CD8-positive, alpha-beta memory T cell (primary cell): ENCODE results near the gene HOXB5. TPM values are rescaled to one million over a fixed set of nuclear protein-coding genes. Genes with fewer than 3 reads are reported as not detected.

Experiments used
- CTCF ChIA-PET: fragments of 350-600 bp; sonication (Branson Sonifier 250); formaldehyde crosslinking; loops from one replicate; lab custom pipeline; 2021; ENCODE audit warnings: antibody characterized with exemption; lab: Charles Lee
- POLR2A ChIA-PET: fragments of 350-600 bp; sonication (Branson Sonifier 250); formaldehyde crosslinking; loops from one replicate; lab custom pipeline; 2021; ENCODE audit warnings: antibody characterized with exemption; lab: Charles Lee
- DNase-seq, 5 donors: peaks; one replicate each; pipeline versions ENCODE4 v3.0.0 to v3.0.0-alpha.2; 2020 to 2022; ENCODE audit warnings: mixed read lengths in 1 of 5
- H3K27ac ChIP-seq: one replicate; pipeline ENCODE4 v1.7.0; 2013; ENCODE audit warnings: low read depth, mild to moderate bottlenecking, low read length, moderate library complexity
- H3K27me3 ChIP-seq: 2 replicates; pipeline ENCODE4 v1.7.0; 2013; ENCODE audit warnings: low read length, mild to moderate bottlenecking; ENCODE audit not compliant: insufficient read depth, poor library complexity, severe bottlenecking
- H3K36me3 ChIP-seq: 2 replicates; pipeline ENCODE4 v1.7.0; 2013; ENCODE audit warnings: mild to moderate bottlenecking, low read length, moderate library complexity; ENCODE audit not compliant: insufficient read depth
- H3K4me1 ChIP-seq: 2 replicates; pipeline ENCODE4 v1.7.0; 2013; ENCODE audit warnings: mild to moderate bottlenecking, low read length, moderate library complexity; ENCODE audit not compliant: insufficient read depth
- H3K4me3 ChIP-seq: 2 replicates; pipeline ENCODE4 v1.7.0; 2013; ENCODE audit warnings: mild to moderate bottlenecking, low read length
- H3K9me3 ChIP-seq: 2 replicates; pipeline ENCODE4 v1.7.0; 2013; ENCODE audit warnings: mild to moderate bottlenecking, low read length
- H3K27ac Mint-ChIP-seq, 8 donors: one replicate each; pipeline ENCODE4 v1.8.0; 2020 to 2021; ENCODE audit warnings: mixed read lengths in 8 of 8, mild to moderate bottlenecking in 6 of 8, inconsistent platforms in 3 of 8, moderate library complexity in 3 of 8
- H3K27me3 Mint-ChIP-seq, 2 donors: one replicate each; pipeline ENCODE4 v1.8.0; 2020 to 2021; ENCODE audit warnings: mixed read lengths in 2 of 2, mild to moderate bottlenecking in 1 of 2, moderate library complexity in 1 of 2
- H3K36me3 Mint-ChIP-seq, 3 donors: one replicate each; pipeline ENCODE4 v1.8.0; 2020 to 2021; ENCODE audit warnings: mixed read lengths in 3 of 3, inconsistent platforms in 1 of 3, mild to moderate bottlenecking in 1 of 3
- H3K4me1 Mint-ChIP-seq, 3 donors: one replicate each; pipeline ENCODE4 v1.8.0; 2020 to 2021; ENCODE audit warnings: mixed read lengths in 3 of 3, inconsistent platforms in 1 of 3, mild to moderate bottlenecking in 1 of 3
- H3K4me3 Mint-ChIP-seq, 7 donors: one replicate each; pipeline ENCODE4 v1.8.0; 2020 to 2021; ENCODE audit warnings: mixed read lengths in 7 of 7, mild to moderate bottlenecking in 6 of 7, moderate library complexity in 4 of 7, inconsistent platforms in 2 of 7
- H3K9me3 Mint-ChIP-seq, 5 donors: one replicate each; pipeline ENCODE4 v1.8.0; 2020 to 2022; ENCODE audit warnings: mixed read lengths in 5 of 5, mild to moderate bottlenecking in 3 of 5, moderate library complexity in 2 of 5, inconsistent platforms in 1 of 5
- polyA plus RNA-seq: library from polyadenylated mRNA; unstranded; fragments of 300-500 nt; fragmentation: Illumina TruSeq; gene quantifications from one replicate; pipeline ENCODE4 v1.2.3, GENCODE V29; 2021
- total RNA-seq, 2 experiments: library from RNA; stranded (reverse); gene quantifications; one replicate each; pipeline ENCODE4 v1.2.3, GENCODE V29; 2021

HOXB5 gene
- total and polyA plus RNA-seq, 3 experiments from 2014 or later: not detected

DNA sequence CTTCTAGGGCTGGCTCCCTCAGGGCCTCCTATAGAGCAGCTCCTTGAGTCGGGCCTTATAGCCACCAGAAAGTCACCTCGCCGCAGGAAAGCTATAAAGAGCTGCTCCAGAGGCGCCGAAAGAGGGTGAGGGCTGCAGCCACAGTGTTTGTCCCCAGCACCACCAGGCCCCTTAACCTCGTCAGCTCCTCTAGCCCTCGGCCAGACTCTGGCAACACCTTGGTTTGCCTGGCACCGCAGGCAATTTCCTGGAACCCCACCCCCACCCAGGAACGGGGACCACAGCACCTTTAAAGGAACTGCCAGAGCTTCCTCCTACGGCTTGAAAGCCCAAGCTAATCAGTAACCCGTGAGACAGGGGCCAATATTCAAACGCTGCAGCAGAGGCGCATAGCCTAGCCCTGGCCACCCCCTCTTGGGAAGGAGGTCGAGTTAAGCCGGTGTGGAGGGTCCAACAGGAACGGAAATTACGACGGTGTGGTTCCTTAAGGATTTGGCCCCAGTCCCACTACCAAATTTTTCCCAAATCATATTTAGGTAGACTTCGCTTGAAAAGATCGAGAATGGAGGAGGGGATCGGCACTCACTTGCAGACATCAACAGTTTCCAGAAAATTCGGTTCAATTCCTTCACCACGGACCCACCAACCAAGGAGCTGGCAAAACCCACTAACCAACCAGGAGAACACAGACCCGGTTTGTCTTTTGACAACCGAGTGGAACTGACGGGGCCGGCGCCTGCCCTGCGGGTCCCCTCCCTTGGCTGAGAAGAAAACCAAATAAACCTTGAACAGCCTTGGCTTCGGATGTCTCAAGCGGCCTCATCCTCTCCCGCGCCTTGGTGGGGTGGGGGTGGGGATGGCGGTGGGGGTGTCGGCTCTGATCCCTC is 8.2 kb upstream of the HOXB5 start:
- Histone ChIP-seq H3K27ac (no peak overlapping the region), H3K27me3 (peaks cover 75% of the 10 kb centered on the region), H3K4me1 (peaks cover 20% of the 10 kb centered on the region), H3K36me3 (no peaks in the 10 kb centered on the region), H3K9me3 (no peaks in the 10 kb centered on the region), H3K4me3 (no peak overlapping the region)
- H3K27ac Mint-ChIP-seq: peak overlapping the region in 2 of 8 donors; percentile 41 to 68
- no peaks in the 10 kb centered on the region for H3K36me3 Mint-ChIP-seq
- peak overlapping the region in 4 of 7 donors; percentile 10 to 61 (median 39) for H3K4me3 Mint-ChIP-seq
- peaks cover 94 to 95% of the 10 kb centered on the region in 2 donors for H3K27me3 Mint-ChIP-seq
- H3K9me3 Mint-ChIP-seq: no peaks in the 10 kb centered on the region
- peaks cover 31 to 56% (median 48%) of the 10 kb centered on the region in 3 donors for H3K4me1 Mint-ChIP-seq
- ChIA-PET POLR2A (interaction anchor here (0.6 to 1.0 kb wide), 2 partner anchors 11 to 526 kb away, joined by 3 read pairs; no protein-coding TSS in a partner anchor), CTCF (interaction anchor here (1.0 to 2.1 kb wide), 5 partner anchors 8 to 522 kb away, joined by 3 to 8 read pairs (median 4); no protein-coding TSS in a partner anchor)
- no peak for DNase-seq

DNA sequence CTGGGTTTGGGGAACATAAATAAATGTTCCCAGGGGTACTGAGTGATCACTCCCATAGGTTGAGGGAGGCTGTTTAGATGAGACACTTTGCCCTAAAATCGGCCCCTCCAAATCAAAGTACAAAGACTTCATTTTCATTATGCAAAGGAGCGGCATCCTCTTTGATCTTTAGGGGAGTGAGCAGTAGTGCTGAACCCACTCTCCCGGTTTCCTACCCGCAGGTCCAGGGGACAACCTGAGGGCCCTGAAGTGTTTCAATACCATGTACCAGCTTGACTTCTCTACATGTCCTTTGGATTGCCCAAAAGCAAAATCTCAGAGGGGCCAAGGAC is 7.6 kb upstream of the HOXB5 start:
- H3K4me3 ChIP-seq: no peak overlapping the region
- H3K27me3 ChIP-seq: peaks cover 81% of the 10 kb centered on the region
- no peak overlapping the region for H3K27ac ChIP-seq
- H3K9me3 Mint-ChIP-seq: no peaks in the 10 kb centered on the region
- H3K36me3 Mint-ChIP-seq: no peaks in the 10 kb centered on the region
- H3K4me3 Mint-ChIP-seq: peak overlapping the region in 1 of 7 donors; percentile 0
- no peak for DNase-seq
- POLR2A ChIA-PET: interaction anchor here (0.6 to 1.0 kb wide), 2 partner anchors 11 to 526 kb away, joined by 3 read pairs; no protein-coding TSS in a partner anchor
- H3K27ac Mint-ChIP-seq: peak overlapping the region in 1 of 8 donors; percentile 68
- H3K4me1 Mint-ChIP-seq: peaks cover 37 to 62% (median 54%) of the 10 kb centered on the region in 3 donors
- H3K9me3 ChIP-seq: no peaks in the 10 kb centered on the region
- CTCF ChIA-PET: interaction anchor here (1.1 to 2.1 kb wide), 4 partner anchors 9 to 266 kb away, joined by 3 to 8 read pairs (median 4); no protein-coding TSS in a partner anchor
- peaks cover 94 to 96% of the 10 kb centered on the region in 2 donors for H3K27me3 Mint-ChIP-seq
- no peaks in the 10 kb centered on the region for H3K36me3 ChIP-seq
- peaks cover 26% of the 10 kb centered on the region for H3K4me1 ChIP-seq

DNA sequence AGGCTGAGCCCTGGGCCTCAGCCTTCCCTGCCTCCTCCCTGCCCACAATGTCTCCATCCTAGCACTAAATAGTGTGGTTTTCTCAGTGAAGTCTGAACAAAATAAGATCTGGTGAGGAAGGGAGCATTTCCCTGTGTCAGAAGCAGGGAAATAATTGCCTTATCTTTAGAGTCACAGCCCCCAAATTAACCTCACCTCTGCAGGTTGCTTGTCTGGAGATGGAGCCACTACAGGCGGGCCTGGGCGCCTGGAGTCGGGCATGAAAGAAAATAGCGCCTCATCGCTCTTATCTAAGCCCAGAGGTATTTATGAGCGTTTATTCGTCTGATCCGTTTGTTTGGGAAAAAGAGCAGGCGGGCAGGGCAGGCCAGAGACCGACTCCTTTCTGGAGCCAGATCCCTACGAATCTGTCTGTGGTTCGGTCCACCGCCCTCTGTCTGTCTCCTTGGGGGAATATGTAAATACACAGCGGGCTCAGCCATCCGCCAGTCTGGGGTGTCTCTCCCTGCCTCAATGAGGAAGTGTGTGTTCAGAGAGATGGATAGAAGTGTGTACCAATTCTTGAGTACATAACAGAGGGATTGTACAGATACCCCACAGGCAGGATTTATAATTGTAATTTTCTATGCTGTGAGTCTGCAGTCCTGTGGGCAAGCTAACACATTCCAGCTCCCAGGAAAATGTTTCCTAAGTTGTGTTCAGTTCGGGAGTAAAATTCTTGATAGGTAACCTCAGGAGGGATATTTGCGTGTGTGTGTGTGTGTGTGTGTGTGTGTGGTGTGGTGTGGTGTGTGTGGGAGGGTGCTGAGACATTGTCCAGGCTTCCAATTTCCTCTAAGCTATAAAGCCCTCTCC is 6.9 kb upstream of the HOXB5 start:
- Mint-ChIP-seq H3K4me3 (peak overlapping the region in 1 of 7 donors; percentile 3), H3K4me1 (peaks cover 41 to 63% (median 56%) of the 10 kb centered on the region in 3 donors), H3K27me3 (peaks cover 93 to 98% of the 10 kb centered on the region in 2 donors), H3K27ac (peak overlapping the region in 1 of 8 donors; percentile 21), H3K36me3 (no peaks in the 10 kb centered on the region), H3K9me3 (no peaks in the 10 kb centered on the region)
- Histone ChIP-seq H3K4me3 (no peak overlapping the region), H3K27me3 (peaks cover 88% of the 10 kb centered on the region), H3K27ac (no peak overlapping the region), H3K36me3 (no peaks in the 10 kb centered on the region), H3K4me1 (peaks cover 29% of the 10 kb centered on the region), H3K9me3 (no peaks in the 10 kb centered on the region)
- no peak for DNase-seq
- ChIA-PET CTCF (interaction anchor here (1.1 to 2.1 kb wide), 4 partner anchors 8 to 265 kb away, joined by 3 to 8 read pairs (median 4); no protein-coding TSS in a partner anchor), POLR2A (interaction anchor here (0.6 to 1.0 kb wide), 2 partner anchors 12 to 525 kb away, joined by 3 read pairs; no protein-coding TSS in a partner anchor)

DNA sequence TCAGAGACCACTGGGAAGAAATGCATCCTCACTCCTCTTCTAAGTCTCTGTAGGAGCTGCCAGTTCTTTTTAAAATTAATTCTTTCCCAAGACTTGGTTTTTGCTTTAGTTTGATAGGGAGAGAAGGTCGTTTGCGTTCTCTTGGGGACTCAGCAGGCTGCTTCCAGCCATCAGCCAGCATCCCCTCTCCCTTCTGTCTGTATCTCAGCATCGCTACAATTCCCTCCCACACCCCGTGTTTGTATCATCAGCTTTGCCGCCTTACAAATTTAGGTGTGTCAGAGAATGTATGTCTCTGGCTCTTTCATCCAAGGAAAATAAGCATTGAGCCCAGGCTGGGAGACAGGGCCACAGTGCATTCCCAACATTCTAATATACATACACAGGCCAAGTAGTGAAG is 5.8 kb upstream of the HOXB5 start:
- Mint-ChIP-seq H3K27me3 (peaks cover 89 to 95% of the 10 kb centered on the region in 2 donors), H3K27ac (peak overlapping the region in 1 of 8 donors; percentile 47), H3K36me3 (no peaks in the 10 kb centered on the region), H3K4me3 (peak overlapping the region in 1 of 7 donors; percentile 80), H3K9me3 (no peaks in the 10 kb centered on the region), H3K4me1 (peaks cover 40 to 56% (median 50%) of the 10 kb centered on the region in 3 donors)
- Histone ChIP-seq H3K27ac (no peak overlapping the region), H3K36me3 (no peaks in the 10 kb centered on the region), H3K4me1 (peaks cover 29% of the 10 kb centered on the region), H3K9me3 (no peaks in the 10 kb centered on the region), H3K27me3 (peaks cover 87% of the 10 kb centered on the region), H3K4me3 (no peak overlapping the region)
- no peak for DNase-seq
- POLR2A ChIA-PET: no interaction called here
- CTCF ChIA-PET: interaction anchor here (1.6 kb wide), 1 partner anchor 9 kb away, joined by 3 read pairs; no protein-coding TSS in a partner anchor

DNA sequence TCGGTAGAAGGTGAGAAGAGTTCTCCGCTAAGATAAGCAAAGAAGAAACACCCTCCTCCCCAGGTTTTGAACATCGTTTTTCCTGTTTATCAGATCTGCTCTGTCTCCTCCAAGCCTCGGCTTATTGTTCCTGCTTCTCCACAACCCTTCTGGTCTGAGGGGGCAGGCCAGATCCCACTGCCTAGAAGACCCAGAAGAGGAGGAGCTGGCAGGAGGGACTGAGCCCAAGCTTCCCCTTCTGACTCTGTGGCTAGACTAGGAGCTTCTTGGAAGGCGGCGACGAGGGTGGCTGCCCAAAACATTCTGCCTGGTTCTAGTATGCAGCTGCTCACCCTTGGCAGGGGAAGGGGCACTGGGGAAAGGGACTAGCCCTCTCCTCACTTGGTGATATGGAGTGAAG is 5.2 kb upstream of the HOXB5 start:
- POLR2A ChIA-PET: no interaction called here
- H3K9me3 Mint-ChIP-seq: no peaks in the 10 kb centered on the region
- H3K4me1 Mint-ChIP-seq: peaks cover 41 to 53% (median 50%) of the 10 kb centered on the region in 3 donors
- Histone ChIP-seq H3K4me3 (no peak overlapping the region), H3K27ac (no peak overlapping the region), H3K36me3 (no peaks in the 10 kb centered on the region), H3K27me3 (peaks cover 85% of the 10 kb centered on the region), H3K9me3 (no peaks in the 10 kb centered on the region), H3K4me1 (peaks cover 29% of the 10 kb centered on the region)
- CTCF ChIA-PET: interaction anchor here (0.6 kb wide), 1 partner anchor 1548 kb away, joined by 4 read pairs; no protein-coding TSS in a partner anchor
- H3K36me3 Mint-ChIP-seq: no peaks in the 10 kb centered on the region
- DNase-seq: no peak
- H3K4me3 Mint-ChIP-seq: peak overlapping the region; percentile 67 to 88 (median 83)
- peaks cover 84 to 94% of the 10 kb centered on the region in 2 donors for H3K27me3 Mint-ChIP-seq
- H3K27ac Mint-ChIP-seq: peak overlapping the region in 1 of 8 donors; percentile 51

DNA sequence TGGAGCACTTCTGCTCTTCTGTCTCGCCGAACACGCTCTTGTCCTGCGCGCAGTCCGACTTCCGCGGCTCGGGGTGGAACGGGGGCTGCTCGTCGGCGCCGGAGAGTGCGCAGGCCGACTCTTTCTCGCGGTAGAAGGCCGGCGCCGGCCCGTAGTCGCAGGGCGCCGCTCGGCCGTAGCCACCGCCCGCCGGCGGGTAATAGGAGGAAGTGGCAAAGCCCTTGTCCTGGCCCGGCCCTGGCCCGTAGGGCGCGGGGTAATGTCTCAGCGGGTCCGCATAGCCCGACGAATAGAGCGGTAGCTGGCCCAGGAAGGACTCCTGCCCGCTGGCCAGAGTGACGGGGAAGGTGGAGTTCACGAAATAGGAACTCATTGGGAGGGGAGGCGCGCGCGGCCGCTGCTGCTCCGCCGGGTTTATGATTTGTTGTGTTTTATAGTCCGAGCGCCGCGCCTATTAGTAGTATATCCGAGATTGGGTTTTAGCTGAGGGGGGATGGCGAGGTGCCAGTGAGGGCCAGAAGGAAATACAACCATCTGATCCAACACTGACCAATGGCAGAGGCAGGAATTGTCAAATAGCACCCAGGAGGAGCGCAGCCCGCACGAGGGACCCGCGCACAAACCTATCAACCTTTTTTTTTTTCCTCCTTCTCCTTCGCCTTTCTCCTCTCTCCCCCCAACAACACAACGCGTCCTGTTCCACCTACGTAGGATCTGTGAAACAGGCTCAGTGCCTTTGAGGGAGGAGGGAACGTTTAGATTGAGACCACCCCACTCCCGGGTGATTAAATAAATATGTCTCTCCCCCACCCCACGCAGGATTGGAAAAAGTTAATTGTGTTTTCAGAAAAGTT is 4.4 kb upstream of the HOXB5 start:
- peak in 3 of 5 donors; percentile 31 to 68 (median 43) for DNase-seq
- POLR2A ChIA-PET: no interaction called here
- H3K4me1 Mint-ChIP-seq: peaks cover 48 to 54% (median 51%) of the 10 kb centered on the region in 3 donors

DNA sequence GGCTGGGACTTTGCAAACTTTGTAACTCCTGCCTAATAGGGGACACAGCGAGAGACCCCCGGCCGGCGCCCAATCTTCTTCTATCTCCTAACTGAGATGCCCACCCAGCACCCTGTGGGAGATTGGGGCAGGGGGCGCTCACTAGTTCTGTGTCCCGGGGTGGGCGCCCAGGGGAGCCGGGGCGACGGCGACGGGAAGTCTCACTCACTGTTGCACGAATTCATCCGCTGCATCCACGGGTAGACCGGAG is 3.9 kb upstream of the HOXB5 start:
- ChIA-PET CTCF (no interaction called here), POLR2A (no interaction called here)
- Mint-ChIP-seq H3K27me3 (peaks cover 80 to 94% of the 10 kb centered on the region in 2 donors), H3K27ac (peak overlapping the region in 2 of 8 donors; percentile 15 to 43), H3K9me3 (no peaks in the 10 kb centered on the region), H3K36me3 (no peaks in the 10 kb centered on the region), H3K4me1 (peaks cover 52 to 55% (median 54%) of the 10 kb centered on the region in 3 donors), H3K4me3 (peak overlapping the region; percentile 76 to 89 (median 85))
- Histone ChIP-seq H3K27me3 (peaks cover 80% of the 10 kb centered on the region), H3K36me3 (no peaks in the 10 kb centered on the region), H3K4me1 (peaks cover 40% of the 10 kb centered on the region), H3K4me3 (peak overlapping the region; percentile 47), H3K9me3 (no peaks in the 10 kb centered on the region), H3K27ac (no peak overlapping the region)
- peak in 1 of 5 donors; percentile 34 for DNase-seq

More for the DNA sequence above, 4.4 kb upstream of the HOXB5 start:
- Histone ChIP-seq H3K36me3 (no peaks in the 10 kb centered on the region), H3K4me3 (peak overlapping the region; percentile 47), H3K27ac (no peak overlapping the region), H3K27me3 (peaks cover 81% of the 10 kb centered on the region), H3K4me1 (peaks cover 35% of the 10 kb centered on the region), H3K9me3 (no peaks in the 10 kb centered on the region)
- no peaks in the 10 kb centered on the region for H3K9me3 Mint-ChIP-seq
- peak overlapping the region in 3 of 8 donors; percentile 15 to 51 (median 43) for H3K27ac Mint-ChIP-seq
- H3K4me3 Mint-ChIP-seq: peak overlapping the region; percentile 76 to 89 (median 85)
- no peaks in the 10 kb centered on the region for H3K36me3 Mint-ChIP-seq
- peaks cover 80 to 94% of the 10 kb centered on the region in 2 donors for H3K27me3 Mint-ChIP-seq
- CTCF ChIA-PET: interaction anchor here (0.6 kb wide), 1 partner anchor 1549 kb away, joined by 4 read pairs; no protein-coding TSS in a partner anchor
